Vagina (tissue), 2 donors: ENCODE results near the gene SLC16A5. TPM values are rescaled to one million over a fixed set of nuclear protein-coding genes. Genes with fewer than 3 reads are reported as not detected.
A peak's percentile ranks its signal among the peaks of the same experiment; 100 is the strongest.

Experiments used
- DNase-seq, 2 donors: peaks; one replicate each; pipeline ENCODE4 v3.0.0-alpha.2; 2017; ENCODE audit errors: extremely low spot score in 2 of 2
- H3K27ac ChIP-seq: fragments of 200-600 bp; sonication (generic); one replicate; pipeline ENCODE4 v1.5.1; 2019
- H3K27me3 ChIP-seq: fragments of 200-600 bp; sonication (generic); one replicate; pipeline ENCODE4 v1.5.1; 2019
- H3K36me3 ChIP-seq, 2 donors: fragments of 200-600 bp; sonication (generic); one replicate each; pipeline ENCODE4 v1.5.1; 2017 to 2019
- H3K4me1 ChIP-seq: fragments of 200-600 bp; sonication (generic); one replicate; pipeline ENCODE4 v1.5.1; 2019
- H3K4me3 ChIP-seq, 2 donors: fragments of 200-600 bp; sonication (generic); 1 replicate in 1 of 2; 2 replicates in 1 of 2; pipeline ENCODE4 v1.5.1; 2016 to 2019
- H3K9me3 ChIP-seq: fragments of 200-600 bp; sonication (generic); one replicate; pipeline ENCODE4 v1.5.1; 2019
- POLR2A ChIP-seq, 2 donors: fragments of 450-650 bp; IDR thresholded peaks; one replicate each; pipeline ENCODE4 v1.6.1; 2017; ENCODE audit warnings: antibody characterized with exemption in 2 of 2, mild to moderate bottlenecking in 2 of 2, moderate library complexity in 2 of 2
- POLR2AphosphoS5 ChIP-seq, 2 donors: sonication (generic); formaldehyde crosslinking; IDR thresholded peaks; one replicate each; pipeline ENCODE4 v1.9.0; 2017; ENCODE audit warnings: antibody characterized with exemption in 2 of 2, mild to moderate bottlenecking in 2 of 2, low read depth in 1 of 2; ENCODE audit not compliant: insufficient read depth in 1 of 2
- intact Hi-C: fragments of 100-400 bp; cut with DNase I; formaldehyde crosslinking; loops from one replicate; pipeline ENCODE4 v1.15.1; 2023
- total RNA-seq: library from RNA; depleted of rRNA; stranded (reverse); fragments of >200 nt; gene quantifications from one replicate; pipeline ENCODE4 v1.2.3, GENCODE V29; 2016
- TF ChIP-seq, protein P1 (sequence below), 3 experiments: fragments of 450-650 bp in 2 of 3; fragments of 200-600 bp in 1 of 3; sonication (generic) in 1 of 3; IDR thresholded peaks; one replicate each; pipeline ENCODE4 v1.5.1; 2017 to 2019; ENCODE audit warnings: antibody characterized with exemption in 3 of 3, mild to moderate bottlenecking in 2 of 3, moderate library complexity in 2 of 3

The SLC16A5 gene
- total RNA-seq, 1 donor from 2014 or later = 26.8 TPM

DNA sequence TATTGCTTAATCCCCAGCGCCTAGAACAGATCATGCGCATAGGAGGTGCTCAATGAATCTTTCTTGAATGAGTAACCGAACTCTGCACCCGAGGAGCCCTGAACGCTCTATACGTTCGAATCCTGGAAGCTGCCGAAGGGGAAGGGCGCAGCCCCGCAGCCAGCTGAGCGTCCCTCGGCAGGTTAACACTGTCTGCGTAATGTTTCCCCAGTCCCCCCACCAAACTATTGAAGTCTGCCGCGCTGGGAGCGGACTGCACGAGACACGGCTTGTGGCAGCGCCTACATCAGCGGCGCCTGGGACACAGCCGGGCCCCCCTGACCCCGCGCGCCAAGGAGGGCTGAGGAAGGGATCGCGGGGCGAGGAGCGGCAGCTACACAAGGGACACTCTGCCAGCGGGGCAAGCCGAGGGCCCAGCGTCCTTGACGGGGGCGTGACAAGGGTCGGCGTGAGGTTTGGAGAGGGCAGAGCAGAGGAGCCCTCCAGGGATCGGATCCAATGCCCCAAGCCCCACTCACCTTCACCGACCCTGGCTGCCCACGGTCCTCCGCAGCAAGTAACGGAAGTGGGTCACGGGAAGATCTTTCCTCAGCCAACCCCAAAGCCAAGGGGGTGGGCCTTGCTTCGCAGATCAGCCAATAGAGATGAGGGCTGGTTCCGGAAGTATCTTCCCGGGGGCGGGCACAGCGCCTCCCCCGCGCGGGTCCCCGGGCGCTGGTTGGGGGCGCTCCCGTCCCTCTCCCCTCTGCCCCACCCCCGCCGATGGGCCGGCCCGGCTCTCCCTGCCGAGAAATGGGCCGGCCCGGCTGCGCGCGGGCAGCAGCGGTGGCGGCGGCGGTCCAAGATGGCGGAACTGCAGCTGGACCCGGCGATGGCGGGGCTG, 41.1 kb upstream of the SLC16A5 start, which contains the start of the genes ATP5PD and KCTD2:
Gene ATP5PD, minus strand, starts transcription at position 563 of the 883 bp plus-strand sequence. CDS start 4,319 bp downstream, outside the sequence.
Gene KCTD2, plus strand, starts transcription at position 819 of the 883 bp plus-strand sequence. Its CDS starts 26 bp downstream, at position 845.
- no peaks in the 10 kb centered on the region for H3K9me3 ChIP-seq
- H3K4me1 ChIP-seq = peaks cover 36% of the 10 kb centered on the region
- DNase-seq = peak in 1 of 2 donors; percentile 97
- peak within 1 kb of the TSS; percentile 84 to 90 for H3K4me3 ChIP-seq
- peak within 1 kb of the TSS; percentile 95 for H3K27ac ChIP-seq
- no peaks in the 10 kb centered on the region for H3K27me3 ChIP-seq
- intact Hi-C loops = no loop called here
- peaks cover 0 to 18% of the 10 kb centered on the region in 2 donors for H3K36me3 ChIP-seq
- TF ChIP-seq, protein P1, sequence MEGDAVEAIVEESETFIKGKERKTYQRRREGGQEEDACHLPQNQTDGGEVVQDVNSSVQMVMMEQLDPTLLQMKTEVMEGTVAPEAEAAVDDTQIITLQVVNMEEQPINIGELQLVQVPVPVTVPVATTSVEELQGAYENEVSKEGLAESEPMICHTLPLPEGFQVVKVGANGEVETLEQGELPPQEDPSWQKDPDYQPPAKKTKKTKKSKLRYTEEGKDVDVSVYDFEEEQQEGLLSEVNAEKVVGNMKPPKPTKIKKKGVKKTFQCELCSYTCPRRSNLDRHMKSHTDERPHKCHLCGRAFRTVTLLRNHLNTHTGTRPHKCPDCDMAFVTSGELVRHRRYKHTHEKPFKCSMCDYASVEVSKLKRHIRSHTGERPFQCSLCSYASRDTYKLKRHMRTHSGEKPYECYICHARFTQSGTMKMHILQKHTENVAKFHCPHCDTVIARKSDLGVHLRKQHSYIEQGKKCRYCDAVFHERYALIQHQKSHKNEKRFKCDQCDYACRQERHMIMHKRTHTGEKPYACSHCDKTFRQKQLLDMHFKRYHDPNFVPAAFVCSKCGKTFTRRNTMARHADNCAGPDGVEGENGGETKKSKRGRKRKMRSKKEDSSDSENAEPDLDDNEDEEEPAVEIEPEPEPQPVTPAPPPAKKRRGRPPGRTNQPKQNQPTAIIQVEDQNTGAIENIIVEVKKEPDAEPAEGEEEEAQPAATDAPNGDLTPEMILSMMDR (IDR thresholded peaks at IDR 0.05) = no peak
- TF ChIP-seq POLR2AphosphoS5 (IDR thresholded peaks at IDR 0.05; ENCODE audit: insufficient read depth in 1 of 2, low read depth in 1 of 2) = peak; percentile 80 to 99
- peak in 1 of 2 donors; percentile 87 for TF ChIP-seq POLR2A (IDR thresholded peaks at IDR 0.05)

DNA sequence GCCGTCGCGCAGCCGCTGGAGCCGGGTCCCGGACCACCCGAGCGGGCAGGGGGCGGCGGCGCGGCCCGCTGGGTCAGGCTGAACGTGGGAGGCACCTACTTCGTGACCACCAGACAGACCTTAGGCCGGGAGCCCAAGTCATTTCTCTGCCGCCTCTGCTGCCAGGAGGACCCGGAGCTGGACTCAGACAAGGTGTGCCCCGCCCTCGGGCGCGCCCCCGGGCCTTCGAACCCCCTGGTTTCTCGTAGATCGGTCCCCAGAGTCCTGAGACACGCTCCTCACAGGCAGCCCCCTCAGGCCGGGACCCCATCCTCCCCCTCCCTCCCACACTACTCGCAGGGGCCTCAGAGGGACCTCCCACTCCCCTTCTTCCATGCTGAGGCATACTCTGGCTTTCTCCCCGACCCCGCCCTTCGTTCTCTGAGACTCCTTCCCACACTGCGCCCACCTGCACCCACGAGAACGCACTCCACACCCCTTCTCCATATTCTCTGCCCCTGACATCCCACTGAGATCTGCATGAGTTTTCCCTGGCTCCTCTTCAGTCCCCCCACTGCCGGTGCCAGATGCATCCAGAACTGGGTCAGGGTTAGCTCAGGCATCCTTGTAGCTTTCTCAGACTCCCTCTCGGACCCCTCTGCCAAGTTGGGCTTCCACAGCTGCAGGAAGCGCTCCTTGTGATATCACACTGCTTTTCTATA, 40.2 kb upstream of the SLC16A5 start:
- DNase-seq = peak in 1 of 2 donors; percentile 90
- H3K27me3 ChIP-seq = no peaks in the 10 kb centered on the region
- intact Hi-C loops = no loop called here
- H3K36me3 ChIP-seq = peaks cover 0 to 22% of the 10 kb centered on the region in 2 donors
- peak overlapping the region; percentile 95 for H3K27ac ChIP-seq
- TF ChIP-seq, protein P1 (IDR thresholded peaks at IDR 0.05) = no peak
- TF ChIP-seq POLR2A (IDR thresholded peaks at IDR 0.05) (no peak), POLR2AphosphoS5 (IDR thresholded peaks at IDR 0.05; ENCODE audit: insufficient read depth in 1 of 2, low read depth in 1 of 2) (no peak)
- H3K4me3 ChIP-seq = peak overlapping the region; percentile 84 to 90
- H3K9me3 ChIP-seq = no peaks in the 10 kb centered on the region
- peaks cover 36% of the 10 kb centered on the region for H3K4me1 ChIP-seq

- no peak for DNase-seq
- Histone ChIP-seq H3K27me3 (no peaks in the 10 kb centered on the region), H3K4me3 (peak overlapping the region; percentile 84 to 90), H3K27ac (peak overlapping the region; percentile 95), H3K36me3 (peaks cover 0 to 30% of the 10 kb centered on the region in 2 donors), H3K4me1 (peaks cover 36% of the 10 kb centered on the region), H3K9me3 (no peaks in the 10 kb centered on the region)
- TF ChIP-seq, protein P1 (IDR thresholded peaks at IDR 0.05) = no peak
- TF ChIP-seq POLR2AphosphoS5 (IDR thresholded peaks at IDR 0.05; ENCODE audit: insufficient read depth in 1 of 2, low read depth in 1 of 2) = peak in 1 of 2 donors; percentile 8
- intact Hi-C loops = no loop called here
These were observed 39.4 kb upstream of the SLC16A5 start for GRCh38 chr17:75048249-75048878.

GRCh38 chr17:75049057-75049456, 38.7 kb upstream of the SLC16A5 start:
- no peak overlapping the region for H3K27ac ChIP-seq
- no peak for DNase-seq
- H3K27me3 ChIP-seq = no peaks in the 10 kb centered on the region
- H3K4me3 ChIP-seq = no peak overlapping the region
- H3K9me3 ChIP-seq = no peaks in the 10 kb centered on the region
- H3K4me1 ChIP-seq = peaks cover 31% of the 10 kb centered on the region
- intact Hi-C loops = no loop called here
- TF ChIP-seq POLR2AphosphoS5 (IDR thresholded peaks at IDR 0.05; ENCODE audit: insufficient read depth in 1 of 2, low read depth in 1 of 2) (no peak), POLR2A (IDR thresholded peaks at IDR 0.05) (no peak)
- TF ChIP-seq, protein P1 (IDR thresholded peaks at IDR 0.05) = no peak
- H3K36me3 ChIP-seq = peaks cover 0 to 37% of the 10 kb centered on the region in 2 donors
